Fibroblast of lung (primary cell): Measurements from ENCODE around the gene PRCC.

Experiments
- EZH2 ChIP-seq: IDR thresholded peaks from 2 replicates; pipeline ENCODE4 v1.5.1; 2012; ENCODE audit warnings: low read length, control low read depth, mild to moderate bottlenecking; ENCODE audit errors: missing control alignments
- TF ChIP-seq, protein P1 (sequence below), 2 donors: IDR thresholded peaks in 1 of 2; conservative IDR thresholded peaks in 1 of 2; 1 replicate in 1 of 2; 2 replicates in 1 of 2; pipeline ENCODE4 v1.5.1; 2011 to 2012; ENCODE audit warnings: low read length in 2 of 2, control low read depth in 1 of 2, inconsistent platforms in 1 of 2, low read depth in 1 of 2, mild to moderate bottlenecking in 1 of 2

DNA sequence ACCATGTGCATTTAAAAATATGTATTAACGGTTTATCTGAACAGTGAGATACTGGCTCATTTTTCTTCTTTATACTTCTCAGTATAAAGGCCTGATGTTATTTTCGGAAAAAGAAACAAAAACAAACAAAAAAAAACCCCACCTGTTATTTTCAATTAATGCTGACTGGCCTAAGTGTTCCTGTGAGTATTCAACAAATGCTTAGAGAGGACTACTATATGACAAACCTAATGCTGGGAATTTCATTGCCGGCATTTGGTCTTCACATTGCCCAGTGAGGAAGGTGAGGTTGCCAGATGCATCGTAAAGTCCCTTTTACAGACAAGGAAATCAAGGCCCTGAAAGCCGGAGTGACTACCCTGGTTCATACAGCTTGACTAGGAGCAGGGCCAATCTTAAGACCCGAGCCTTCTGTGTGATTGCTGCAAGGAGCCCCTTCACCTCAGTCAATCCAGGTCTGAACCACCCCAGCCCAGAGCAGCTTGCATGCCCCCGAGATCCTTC, 27.0 kb upstream of the PRCC start:
- TF ChIP-seq, protein P1, sequence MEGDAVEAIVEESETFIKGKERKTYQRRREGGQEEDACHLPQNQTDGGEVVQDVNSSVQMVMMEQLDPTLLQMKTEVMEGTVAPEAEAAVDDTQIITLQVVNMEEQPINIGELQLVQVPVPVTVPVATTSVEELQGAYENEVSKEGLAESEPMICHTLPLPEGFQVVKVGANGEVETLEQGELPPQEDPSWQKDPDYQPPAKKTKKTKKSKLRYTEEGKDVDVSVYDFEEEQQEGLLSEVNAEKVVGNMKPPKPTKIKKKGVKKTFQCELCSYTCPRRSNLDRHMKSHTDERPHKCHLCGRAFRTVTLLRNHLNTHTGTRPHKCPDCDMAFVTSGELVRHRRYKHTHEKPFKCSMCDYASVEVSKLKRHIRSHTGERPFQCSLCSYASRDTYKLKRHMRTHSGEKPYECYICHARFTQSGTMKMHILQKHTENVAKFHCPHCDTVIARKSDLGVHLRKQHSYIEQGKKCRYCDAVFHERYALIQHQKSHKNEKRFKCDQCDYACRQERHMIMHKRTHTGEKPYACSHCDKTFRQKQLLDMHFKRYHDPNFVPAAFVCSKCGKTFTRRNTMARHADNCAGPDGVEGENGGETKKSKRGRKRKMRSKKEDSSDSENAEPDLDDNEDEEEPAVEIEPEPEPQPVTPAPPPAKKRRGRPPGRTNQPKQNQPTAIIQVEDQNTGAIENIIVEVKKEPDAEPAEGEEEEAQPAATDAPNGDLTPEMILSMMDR (conservative IDR thresholded peaks at IDR 0.05 in 1 of 2, IDR thresholded peaks at IDR 0.05 in 1 of 2; ENCODE audit: low read depth in 1 of 2, low read length in 2 of 2), result no peak
- no peak for TF ChIP-seq EZH2
